T-helper 2 cell (primary cell): ENCODE measurements around the gene SPOCK3.

Experiments
- DNase-seq, 5 experiments: peaks; one replicate each; pipeline versions ENCODE4 v3.0.0 to v3.0.0-alpha.2; 2012 to 2022

Gene SPOCK3

DNA sequence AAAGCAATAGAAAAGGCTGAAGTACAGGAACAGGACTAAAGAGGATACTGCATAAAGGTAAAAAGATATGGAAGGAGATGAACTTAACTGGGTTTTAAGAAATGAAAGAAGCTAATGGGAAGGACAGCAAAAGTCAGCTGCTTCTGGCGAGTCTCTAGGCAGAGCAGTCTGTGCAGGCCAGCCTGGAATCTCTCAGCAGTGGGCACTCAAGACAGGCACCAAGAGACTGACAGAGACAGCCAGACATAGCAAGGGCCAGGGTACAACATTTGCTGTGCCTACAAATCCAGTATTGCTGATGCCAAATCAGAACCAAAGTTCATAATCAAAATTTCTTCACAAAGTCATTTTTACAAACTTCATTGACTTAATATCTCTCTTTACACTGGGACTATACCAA is 62.4 kb downstream of the SPOCK3 start:
- DNase-seq, result no peak

DNA sequence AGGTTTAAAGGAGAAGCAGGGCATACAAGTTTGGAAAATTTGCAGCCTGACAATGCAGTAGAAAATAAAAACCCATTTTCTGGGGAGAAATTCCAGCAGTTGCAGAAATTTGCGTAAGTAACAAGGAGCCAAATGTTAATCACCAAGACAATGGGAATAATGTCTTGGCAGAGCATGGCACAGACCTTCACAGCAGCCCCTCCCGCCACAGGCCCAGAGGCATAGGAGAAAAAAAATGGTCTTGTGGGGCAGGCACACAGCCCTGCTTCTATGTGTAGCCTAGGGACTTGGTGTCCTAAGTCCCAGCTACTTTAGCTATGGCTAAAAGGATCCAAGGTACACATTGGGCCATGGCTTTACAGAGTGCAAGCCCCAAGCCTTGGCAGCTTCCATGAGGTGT is 65.7 kb downstream of the SPOCK3 start:
- no peak for DNase-seq

DNA sequence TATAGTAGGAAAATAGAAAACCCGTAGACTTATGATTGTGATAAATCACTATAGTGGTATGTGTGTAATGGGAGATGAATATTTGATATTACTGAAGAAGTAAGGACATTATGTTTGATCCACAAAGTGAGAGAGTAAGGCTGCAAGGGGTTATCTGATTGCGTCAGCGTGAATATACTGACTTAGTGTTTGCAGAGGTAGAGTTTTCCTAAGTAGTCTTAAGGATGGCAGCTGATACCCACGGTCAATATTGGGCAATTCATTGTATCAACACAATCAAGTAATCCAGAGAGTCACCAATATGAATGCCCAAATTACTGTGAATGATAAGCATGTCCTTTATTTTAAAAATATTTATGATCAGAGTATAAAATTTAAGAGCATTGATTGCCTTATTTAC is 83.7 kb downstream of the SPOCK3 start:
- DNase-seq, result no peak

DNA sequence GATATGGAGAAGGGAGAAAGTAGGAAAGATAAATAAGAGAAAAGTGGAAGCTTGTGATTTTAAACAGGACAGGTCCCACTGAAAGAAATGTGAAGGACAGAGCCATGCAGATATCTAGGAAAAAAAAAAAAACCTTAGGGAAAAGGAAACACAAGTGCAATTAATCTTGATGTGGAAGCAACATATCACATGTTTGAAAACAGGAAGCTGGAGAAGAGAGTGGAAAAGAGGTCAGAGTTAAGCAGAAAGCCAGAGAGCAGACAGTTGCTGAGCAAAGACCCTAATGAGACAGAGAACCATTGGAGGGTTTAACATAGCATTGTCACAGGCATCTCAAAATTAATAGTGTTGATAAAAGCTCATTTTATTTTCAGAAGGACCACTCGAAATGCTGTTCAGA is 89.7 kb downstream of the SPOCK3 start:
- no peak for DNase-seq

DNA sequence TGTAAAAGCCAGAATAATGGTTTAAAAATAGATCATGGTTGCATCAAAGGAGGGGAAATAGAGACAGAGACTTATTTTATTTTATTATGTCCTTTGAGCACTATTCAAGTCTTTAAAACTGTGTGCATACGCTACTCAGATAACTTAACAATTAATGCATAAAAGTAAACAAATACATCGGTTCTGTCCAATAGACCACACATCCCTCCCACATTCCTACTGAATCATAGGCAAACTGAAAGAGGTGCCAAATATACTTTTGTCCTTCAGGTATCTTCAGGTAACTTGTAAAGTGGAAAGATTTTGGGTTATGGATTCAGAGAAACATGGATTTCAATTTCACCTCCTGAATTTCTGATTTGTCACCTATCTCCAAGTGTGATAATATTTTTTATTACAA is 91.3 kb downstream of the SPOCK3 start:
- DNase-seq, result no peak

DNA sequence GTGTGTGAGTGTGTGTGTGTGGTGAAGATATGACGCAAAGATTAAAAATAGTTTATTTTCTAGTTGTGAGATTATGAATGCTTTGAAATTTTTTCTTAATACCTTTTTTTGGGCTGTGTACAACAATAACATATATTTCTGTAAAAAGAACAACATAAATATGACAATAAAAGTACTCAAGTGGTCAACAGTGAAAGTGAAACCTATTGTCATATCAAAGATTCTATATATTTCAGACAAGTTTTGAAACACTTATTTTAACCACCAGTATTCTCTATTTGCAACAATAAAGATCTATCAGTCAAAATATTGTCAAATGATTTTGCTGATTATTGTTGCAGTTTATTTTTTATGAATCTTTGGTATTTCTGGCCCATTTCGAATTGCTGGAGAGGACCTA is 98.0 kb downstream of the SPOCK3 start:
- DNase-seq, result no peak

DNA sequence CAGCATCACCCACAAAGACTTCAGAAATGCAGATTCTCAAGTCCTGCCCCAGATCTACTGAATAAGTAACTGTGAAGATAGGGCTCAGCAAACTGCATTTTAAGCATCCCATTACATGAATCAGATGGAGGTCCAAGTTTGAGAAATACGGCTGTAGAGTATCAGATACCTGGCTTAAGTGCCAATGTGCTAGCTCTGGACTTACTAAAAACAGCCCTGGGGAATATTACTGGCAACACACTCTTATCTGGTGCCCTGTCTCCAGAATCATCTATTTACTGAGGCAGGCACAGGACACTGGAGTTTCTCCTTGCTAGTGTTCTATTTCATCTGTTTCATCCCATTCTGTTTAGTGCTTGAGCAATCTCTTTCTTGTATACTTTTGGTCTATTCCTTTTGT is 105.1 kb downstream of the SPOCK3 start:
- DNase-seq, result no peak

DNA sequence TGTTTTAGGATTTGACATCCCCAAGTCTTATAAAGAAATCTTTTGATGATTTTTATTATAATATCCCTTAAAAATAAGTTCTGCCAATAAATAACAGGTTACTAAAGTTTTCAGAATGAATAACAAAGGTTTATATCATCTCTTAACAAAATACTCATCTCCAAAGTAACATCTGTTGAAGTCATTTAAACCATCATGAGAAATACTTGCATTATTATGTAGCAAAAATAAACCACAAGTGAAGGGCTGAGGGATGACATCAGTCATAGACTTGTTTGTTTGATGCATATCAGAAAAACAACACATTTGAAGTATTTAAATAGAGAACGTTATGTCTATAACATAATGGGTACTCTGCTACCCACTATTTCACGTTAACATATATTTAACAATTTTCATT is 114.9 kb downstream of the SPOCK3 start:
- no peak for DNase-seq

DNA sequence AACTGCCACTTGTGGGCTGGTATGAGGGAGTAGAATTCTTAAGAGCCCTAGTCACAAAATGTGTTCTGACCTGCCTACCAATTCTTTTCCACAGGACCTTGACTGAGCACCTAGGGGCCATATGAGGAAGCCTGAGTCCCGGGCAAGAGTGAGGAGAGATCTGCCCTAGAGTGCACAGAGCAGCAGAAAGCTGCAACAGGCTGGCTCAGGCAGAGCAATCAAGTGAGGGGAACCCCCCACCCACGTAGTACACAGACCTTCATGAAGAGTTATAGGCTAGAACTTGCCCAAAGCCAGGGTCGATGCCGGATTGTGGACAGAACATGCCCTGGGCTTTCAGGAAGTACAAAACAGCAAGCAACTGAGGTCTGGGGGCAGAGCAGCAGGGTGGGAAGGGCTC is 117.0 kb downstream of the SPOCK3 start:
- DNase-seq, result no peak

DNA sequence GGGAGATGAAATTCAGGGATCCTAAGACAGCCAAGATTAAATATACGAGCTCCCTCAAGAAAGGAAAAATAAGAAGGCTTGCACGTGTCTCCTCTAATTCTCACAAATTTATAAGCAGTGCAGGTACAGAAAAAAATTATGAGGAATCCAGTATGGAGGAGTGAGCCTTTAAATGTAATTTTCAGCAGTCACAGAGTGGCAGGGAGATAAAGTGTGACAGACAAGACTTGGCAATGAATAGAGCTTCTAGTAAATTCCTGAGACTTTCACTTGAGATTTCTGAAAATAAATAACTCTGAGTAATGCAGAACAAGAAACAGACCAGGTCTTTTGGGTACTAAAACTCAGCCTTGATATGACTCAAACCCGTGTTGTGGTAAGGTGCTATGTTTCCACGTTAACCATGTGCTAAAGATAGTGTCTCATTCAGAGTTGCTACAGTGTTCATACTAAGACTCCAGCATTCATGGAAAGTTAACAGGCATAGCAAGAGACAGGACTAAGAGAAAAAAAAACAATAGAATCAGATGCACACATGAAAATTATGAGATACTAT is 119.8 kb downstream of the SPOCK3 start:
- DNase-seq, result no peak

DNA sequence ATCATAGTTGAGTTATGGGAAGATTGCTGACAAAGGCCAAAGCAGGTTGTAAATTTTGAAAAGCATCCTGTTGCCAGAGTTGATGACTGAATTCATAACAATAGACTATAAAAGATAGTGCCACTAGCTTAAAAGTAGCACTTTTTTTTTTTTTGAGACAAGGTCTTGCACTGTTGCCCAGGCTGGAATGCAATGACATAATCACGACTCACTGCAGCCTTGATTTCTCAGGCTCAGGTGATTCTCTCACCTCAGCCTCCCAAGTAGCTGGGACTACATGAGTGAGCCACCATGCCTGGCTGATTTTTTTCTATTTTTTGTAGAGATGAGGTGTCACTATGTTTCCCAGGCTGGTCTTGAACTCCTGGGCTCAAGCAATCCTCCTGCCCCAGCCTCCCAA is 122.7 kb downstream of the SPOCK3 start:
- no peak for DNase-seq

DNA sequence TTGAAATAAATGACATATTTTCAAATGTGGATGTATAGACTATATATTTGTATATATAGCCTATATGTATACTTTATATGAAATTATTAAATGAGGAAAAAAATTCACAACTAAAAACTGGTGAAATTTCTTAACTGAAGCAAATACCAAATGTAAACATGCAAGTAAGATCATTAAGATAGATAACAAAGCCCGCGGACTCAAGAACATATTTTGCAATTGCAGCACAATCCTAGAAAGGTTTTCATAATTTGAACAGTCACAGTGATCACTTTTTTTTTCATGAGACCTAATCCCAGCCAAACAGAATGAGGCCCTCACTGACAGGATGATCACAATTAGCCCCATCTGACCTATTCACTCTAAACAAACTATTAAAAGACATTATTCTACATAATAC is 123.2 kb downstream of the SPOCK3 start:
- DNase-seq, result no peak

DNA sequence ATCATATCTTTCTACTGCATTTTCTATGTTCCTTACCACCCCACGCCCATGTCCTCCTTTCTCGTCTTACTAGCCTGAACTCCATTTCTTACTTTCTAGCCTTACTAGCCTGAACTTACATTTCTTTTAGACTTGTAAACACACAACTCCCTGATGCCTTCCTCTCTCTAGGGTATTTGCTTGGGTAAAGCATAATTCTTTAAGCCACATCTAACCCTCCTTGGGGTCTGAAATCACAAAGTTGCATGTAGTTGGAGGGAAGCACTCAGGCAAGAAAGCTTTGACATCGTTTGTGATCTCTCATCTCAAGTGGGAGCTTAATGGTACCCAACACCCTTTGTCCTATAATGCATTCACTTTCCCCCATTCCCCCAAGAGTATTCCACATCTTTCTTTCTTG is 124.4 kb downstream of the SPOCK3 start:
- no peak for DNase-seq

DNA sequence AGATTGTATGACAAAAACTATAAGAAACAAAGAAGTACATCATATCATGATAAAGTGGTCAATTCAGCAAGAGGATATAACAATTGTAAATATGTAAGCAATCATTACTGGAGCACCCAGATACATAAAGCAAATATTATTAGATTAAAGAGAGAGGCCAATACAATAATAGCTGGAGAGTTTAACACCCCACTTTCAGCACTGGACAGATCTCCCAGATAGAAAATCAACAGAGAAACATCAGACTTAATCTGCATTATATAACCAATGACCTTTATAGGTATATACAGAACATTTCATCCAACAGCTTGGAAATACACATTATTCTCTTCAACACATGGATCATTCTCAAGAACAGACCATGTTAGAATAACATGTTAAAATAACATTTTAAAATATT is 128.4 kb downstream of the SPOCK3 start:
- DNase-seq, result no peak

DNA sequence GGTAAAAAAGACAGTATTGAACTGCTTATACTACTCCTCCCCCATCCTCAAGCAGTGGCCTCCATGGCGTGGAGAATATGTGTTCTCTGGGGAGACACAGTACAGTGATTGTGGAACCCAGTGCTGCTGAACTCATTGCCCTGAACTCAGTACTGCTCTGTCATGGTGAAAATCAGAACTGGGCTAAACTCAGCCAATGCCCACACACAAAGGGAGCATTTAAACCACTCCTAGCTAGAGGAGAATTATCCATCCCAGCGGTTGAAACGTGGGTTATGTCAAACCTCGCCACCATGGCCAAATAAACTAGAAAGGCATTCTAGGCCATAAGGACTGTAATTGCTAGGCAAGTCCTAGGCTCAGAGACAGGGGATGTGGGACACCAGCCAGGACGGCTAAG is 131.8 kb downstream of the SPOCK3 start:
- DNase-seq, result no peak

DNA sequence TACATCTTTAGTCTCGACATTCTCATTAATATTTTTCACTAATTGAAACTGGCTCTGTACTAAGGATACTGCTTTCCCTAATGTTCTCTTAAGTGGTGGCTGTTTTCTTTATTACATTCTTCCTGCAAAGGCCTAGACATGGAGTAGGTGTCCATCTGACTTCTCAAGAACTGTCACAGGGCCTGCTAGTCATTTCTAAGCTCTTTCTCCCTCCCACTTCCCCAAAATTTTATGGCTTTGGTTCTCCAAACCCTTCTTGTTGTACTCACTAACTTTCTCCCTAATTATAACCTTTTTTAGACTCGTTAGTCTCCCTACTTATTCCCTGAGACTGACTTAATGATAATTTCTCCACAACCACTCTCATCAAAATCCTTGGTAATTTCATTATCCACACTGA is 133.3 kb downstream of the SPOCK3 start:
- DNase-seq, result no peak

DNA sequence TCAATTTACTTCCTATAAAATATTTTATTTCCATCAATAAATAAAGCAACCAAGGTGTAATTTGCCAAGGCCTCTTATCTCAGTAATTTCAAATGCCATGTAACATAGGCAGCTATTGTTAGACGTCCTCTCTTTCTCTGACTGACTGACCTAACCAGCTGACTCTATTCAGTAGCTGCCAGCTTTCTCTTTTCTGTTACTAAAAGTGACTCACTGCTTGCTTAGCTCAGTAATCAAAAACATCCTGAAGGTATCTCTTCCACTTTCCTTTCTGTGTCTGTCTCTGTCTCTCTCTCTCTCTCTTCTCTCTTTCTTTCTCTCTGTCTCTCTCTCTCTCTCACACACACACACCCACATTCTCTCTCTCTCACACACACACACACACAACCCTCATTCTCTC is 134.2 kb downstream of the SPOCK3 start:
- DNase-seq, result no peak

DNA sequence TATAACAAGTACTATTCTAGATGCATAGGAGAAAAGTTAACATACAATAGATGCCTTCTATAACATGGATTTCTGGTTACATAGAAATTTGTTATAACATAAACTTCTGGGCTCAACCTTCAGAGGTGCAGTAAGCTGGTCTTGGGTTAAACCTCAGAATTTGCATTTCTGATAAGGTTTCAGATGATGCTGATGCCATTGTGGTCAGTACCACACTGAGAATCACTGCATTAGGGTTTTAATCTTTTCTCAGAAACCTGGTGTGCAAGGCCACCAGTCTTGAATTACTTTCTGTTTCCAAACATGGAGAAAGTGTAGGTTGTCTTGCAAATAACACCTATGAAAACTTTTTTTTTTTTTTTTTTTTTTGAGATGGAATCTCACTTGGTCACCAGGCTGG is 146.2 kb downstream of the SPOCK3 start:
- no peak for DNase-seq

DNA sequence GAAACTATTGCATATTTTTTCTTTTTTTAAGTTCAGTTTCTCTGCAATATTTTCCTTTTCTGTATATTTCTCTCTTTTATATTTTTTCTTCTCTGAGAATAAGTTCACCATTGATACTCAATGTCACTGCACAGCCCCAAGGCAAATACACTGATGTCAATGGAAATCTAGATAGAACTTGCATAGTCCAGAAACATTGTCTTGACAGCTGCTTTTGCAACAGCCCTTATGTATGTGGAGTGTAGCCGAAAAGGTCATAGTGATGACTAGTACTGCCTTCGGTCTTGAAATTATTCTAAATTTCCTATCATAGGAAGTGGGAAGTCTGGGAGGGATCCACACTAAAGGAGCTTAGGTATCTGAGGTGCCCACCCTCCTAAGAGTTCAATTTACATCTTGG is 150.0 kb downstream of the SPOCK3 start:
- no peak for DNase-seq

DNA sequence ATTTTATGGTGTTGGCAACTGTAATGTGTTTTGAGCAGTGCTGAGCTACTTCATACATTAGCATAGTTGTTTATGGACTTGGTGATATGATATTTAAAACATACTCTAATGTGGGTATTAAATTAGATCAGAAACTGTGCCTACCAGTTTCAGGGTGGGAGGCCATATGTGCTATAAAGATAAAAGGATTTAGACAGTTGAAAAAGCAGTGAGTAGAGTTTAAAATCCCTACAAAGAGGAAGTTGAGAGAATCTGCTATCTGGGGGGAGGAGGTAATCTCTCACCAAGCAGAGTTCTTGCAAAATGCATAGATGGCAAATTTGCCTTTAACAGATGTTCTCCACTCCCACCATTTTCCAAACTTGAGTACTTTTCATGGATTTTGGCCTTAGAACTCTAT is 154.5 kb downstream of the SPOCK3 start:
- no peak for DNase-seq

DNA sequence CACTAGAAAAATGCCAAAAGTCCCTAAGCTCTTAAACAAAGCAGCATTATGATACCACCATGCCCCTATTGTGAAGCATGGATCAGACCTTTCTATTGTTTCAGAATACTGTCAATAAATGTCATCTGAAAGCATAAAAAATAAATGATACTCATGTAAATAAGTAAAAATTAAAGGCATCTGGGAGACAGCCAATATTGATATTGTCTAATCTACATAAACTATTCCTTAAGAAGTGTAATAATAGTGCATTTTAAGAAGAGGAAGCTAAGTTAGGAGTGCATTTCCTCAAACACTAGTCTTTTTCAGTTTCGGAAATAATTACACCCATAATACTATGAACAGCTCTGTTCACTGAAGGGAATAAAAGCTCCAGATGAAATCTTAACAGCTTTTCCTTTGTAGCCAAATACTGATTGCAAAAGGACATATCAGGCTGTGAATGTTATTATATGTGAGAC is 181.6 kb downstream of the SPOCK3 start:
- no peak for DNase-seq

DNA sequence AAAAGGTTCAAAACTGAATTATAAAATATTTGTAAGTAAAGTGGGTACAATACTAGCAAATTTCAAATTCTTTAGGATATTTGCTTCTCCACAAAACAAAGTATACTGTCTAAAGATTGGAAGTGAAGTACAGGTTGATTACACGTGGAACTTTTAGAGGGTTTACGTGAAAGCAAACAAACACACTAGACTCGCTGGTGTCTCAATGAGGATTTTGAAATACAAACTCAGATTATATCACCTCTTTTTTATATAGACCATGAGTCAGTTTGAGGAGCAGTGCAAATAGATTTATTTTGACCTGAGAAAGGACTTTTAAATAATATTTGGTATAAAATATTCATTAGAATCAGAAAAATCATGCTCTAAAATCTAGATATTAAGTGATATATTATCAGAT is 185.0 kb downstream of the SPOCK3 start:
- no peak for DNase-seq

DNA sequence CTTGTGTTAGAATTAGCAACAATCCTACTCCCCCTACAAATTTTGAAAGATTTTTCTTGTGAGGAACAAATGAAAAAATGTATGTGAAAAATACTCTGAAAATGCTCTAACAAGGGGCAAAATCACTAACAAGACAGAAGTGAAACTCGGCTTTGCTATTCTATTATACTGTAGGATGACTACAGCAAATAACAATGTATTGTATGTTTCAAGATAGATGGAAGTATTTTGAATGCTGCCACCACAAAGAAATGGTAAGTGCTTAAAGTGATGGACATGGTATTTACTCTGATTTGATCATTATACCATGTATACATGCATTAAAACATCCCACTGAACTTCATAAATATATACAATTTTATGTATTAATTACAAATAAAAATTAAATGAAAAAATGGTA is 192.8 kb downstream of the SPOCK3 start:
- no peak for DNase-seq

DNA sequence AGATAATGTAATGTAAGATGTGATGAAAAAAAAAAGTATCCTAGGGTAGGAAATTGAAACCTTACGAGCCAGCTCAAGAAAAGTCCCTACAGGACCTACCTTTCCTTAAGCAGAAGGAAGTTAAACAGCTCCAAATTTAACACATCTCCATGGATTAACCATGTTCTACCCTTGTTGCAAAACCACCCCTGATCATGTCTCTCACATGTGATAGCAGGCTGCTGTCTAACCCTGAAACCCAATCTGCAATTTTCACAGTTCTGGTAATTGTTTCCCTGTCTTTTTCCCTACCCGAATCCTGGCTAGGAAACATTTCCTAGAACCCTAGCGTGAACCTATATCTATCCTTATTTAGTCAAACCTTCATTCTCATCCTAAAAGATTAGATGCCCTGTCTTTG is 198.9 kb downstream of the SPOCK3 start:
- no peak for DNase-seq

DNA sequence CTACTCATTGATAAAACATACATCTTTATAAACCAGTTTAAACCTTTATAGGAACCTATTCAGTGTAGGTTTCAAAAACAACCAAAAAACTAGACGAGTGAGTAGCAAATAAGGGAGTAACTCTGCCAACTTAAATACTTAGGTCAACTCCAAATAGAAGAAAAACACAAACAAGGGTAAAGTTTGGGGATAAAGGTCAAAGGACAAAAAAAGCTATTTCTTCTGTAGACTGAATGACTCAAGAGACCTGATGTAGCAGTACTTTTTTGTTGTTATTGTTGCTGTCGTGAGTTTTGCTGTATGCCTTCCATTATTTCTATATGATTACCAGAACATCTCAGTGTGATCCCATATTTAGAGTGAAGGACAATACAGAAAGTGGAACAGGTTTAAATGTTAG is 199.3 kb downstream of the SPOCK3 start:
- DNase-seq, result no peak

DNA sequence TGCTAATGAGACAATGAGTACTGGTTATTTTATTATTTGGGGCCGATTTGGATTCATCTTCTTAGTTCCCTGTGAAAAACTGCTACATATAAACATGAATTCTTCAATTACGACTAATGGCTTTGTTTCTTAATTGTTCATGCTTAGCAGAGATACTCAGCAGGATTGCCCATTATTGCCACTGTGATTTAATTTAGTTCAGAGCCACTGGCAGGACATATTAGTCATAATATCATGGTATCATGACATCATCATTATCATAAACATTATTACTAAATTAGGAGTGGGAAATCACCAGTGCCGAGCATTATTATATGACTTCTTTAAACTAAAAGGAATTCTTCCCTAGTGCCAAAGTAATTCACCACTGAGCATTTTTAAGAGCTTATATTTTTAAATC is 201.4 kb downstream of the SPOCK3 start:
- DNase-seq, result no peak
